Loucy (cell line): ENCODE data around the gene OR6N2.

ENCODE experiments used
- H2AFZ ChIP-seq: fragments of 200-600 bp; sonication (generic); 2 replicates; pipeline ENCODE4 v1.6.0; 2016; ENCODE audit warnings: antibody characterized with exemption, mild to moderate bottlenecking, low read length, moderate library complexity
- H3F3A ChIP-seq: fragments of 200-600 bp; 2 replicates; pipeline ENCODE4 v1.6.0; 2016; ENCODE audit warnings: antibody characterized with exemption, low read depth, mild to moderate bottlenecking
- H3K27me3 ChIP-seq: fragments of 200-600 bp; sonication (generic); 2 replicates; pipeline ENCODE4 v1.6.1; 2014; ENCODE audit warnings: low read length, mild to moderate bottlenecking; ENCODE audit not compliant: insufficient read depth, poor library complexity, severe bottlenecking
- H3K36me3 ChIP-seq: fragments of 200-600 bp; sonication (generic); 2 replicates; pipeline ENCODE4 v1.6.1; 2016; ENCODE audit warnings: low read length; ENCODE audit not compliant: insufficient read depth
- H3K4me1 ChIP-seq: fragments of 200-600 bp; sonication (generic); 2 replicates; pipeline ENCODE4 v1.5.1; 2014; ENCODE audit warnings: low read length, mild to moderate bottlenecking; ENCODE audit not compliant: insufficient read depth, poor library complexity, severe bottlenecking
- H3K4me2 ChIP-seq: fragments of 200-600 bp; sonication (generic); 2 replicates; pipeline ENCODE4 v1.6.0; 2014; ENCODE audit warnings: antibody characterized with exemption, low read length, low read depth, mild to moderate bottlenecking; ENCODE audit not compliant: poor library complexity, severe bottlenecking
- H3K4me3 ChIP-seq: fragments of 200-600 bp; sonication (generic); 2 replicates; pipeline ENCODE4 v1.5.1; 2014; ENCODE audit warnings: low read length, mild to moderate bottlenecking, mixed read lengths; ENCODE audit not compliant: poor library complexity, severe bottlenecking
- H3K79me2 ChIP-seq: fragments of 200-600 bp; sonication (generic); 2 replicates; pipeline ENCODE4 v1.6.1; 2014; ENCODE audit warnings: low read length; ENCODE audit not compliant: insufficient read depth
- H3K9ac ChIP-seq: fragments of 200-600 bp; sonication (generic); 2 replicates; pipeline ENCODE4 v1.6.0; 2014; ENCODE audit warnings: mild to moderate bottlenecking, low read depth, low read length, moderate library complexity; ENCODE audit not compliant: poor library complexity, severe bottlenecking
- H3K9me2 ChIP-seq: fragments of 200-600 bp; sonication (generic); replicated peaks from 2 replicates; pipeline ENCODE4 v1.6.1; 2016; ENCODE audit warnings: low read depth, low read length, mixed read lengths
- H3K9me3 ChIP-seq: fragments of 200-600 bp; sonication (generic); 2 replicates; pipeline ENCODE4 v1.6.1; 2014; ENCODE audit warnings: mild to moderate bottlenecking, antibody characterized with exemption, low read length, low read depth; ENCODE audit not compliant: insufficient read depth
- H4K20me1 ChIP-seq: fragments of 200-600 bp; sonication (generic); 2 replicates; pipeline ENCODE4 v1.6.0; 2014; ENCODE audit warnings: antibody characterized with exemption, low read length, mild to moderate bottlenecking; ENCODE audit not compliant: insufficient read depth, poor library complexity, severe bottlenecking
- CTCF ChIP-seq: fragments of 200-600 bp; sonication (generic); conservative IDR thresholded peaks from 2 replicates; pipeline ENCODE4 v1.5.1; 2014; ENCODE audit warnings: mild to moderate bottlenecking, antibody characterized with exemption, low read length
- EZH2phosphoT487 ChIP-seq: fragments of 200-600 bp; IDR thresholded peaks from 2 replicates; pipeline ENCODE4 v1.6.1; 2018; ENCODE audit warnings: antibody characterized with exemption, mild to moderate bottlenecking, moderate library complexity, borderline replicate concordance

Gene OR6N2

GRCh38 chr1:158724442-158724841, 56.6 kb downstream of the OR6N2 start:
- TF ChIP-seq CTCF (no peak), EZH2phosphoT487 (no peak)
- no peak overlapping the region for H3K4me2 ChIP-seq

More at GRCh38 chr1:158724442-158724841, 56.6 kb downstream of the OR6N2 start:
- no peak overlapping the region for H2AFZ ChIP-seq
- H3K9ac ChIP-seq: no peak overlapping the region
- H3K4me3 ChIP-seq: no peak overlapping the region
- no peaks in the 10 kb centered on the region for H3K36me3 ChIP-seq
- H3K4me1 ChIP-seq: no peaks in the 10 kb centered on the region
- H4K20me1 ChIP-seq: no peaks in the 10 kb centered on the region
- H3K9me2 ChIP-seq: no peaks in the 10 kb centered on the region
- H3K79me2 ChIP-seq: no peaks in the 10 kb centered on the region
- no peaks in the 10 kb centered on the region for H3K27me3 ChIP-seq
- H3F3A ChIP-seq: no peaks in the 10 kb centered on the region
- H3K9me3 ChIP-seq: no peaks in the 10 kb centered on the region
